Thoracic aorta (tissue), 2 donors: ENCODE results near the gene OCSTAMP. TPM values are rescaled to one million over a fixed set of nuclear protein-coding genes. Genes with fewer than 3 reads are reported as not detected.

Source experiments
- ATAC-seq: fragments of 150-250 bp; one replicate; pipeline ENCODE4 v1.8.0; 2017; ENCODE audit warnings: low read depth; ENCODE audit not compliant: insufficient number of reproducible peaks, low FRiP score
- DNase-seq: peaks from one replicate; pipeline ENCODE4 v3.0.0-alpha.2; 2020; ENCODE audit warnings: low spot score
- H3K27ac ChIP-seq, 2 donors: fragments of 200-600 bp; sonication (generic); 1 replicate in 1 of 2; 2 replicates in 1 of 2; pipeline ENCODE4 v1.5.1; 2016; ENCODE audit warnings: mild to moderate bottlenecking in 2 of 2, moderate library complexity in 2 of 2
- H3K27me3 ChIP-seq: fragments of 200-600 bp; sonication (generic); replicated peaks from 2 replicates; pipeline ENCODE4 v1.6.0; 2016; ENCODE audit warnings: mild to moderate bottlenecking; ENCODE audit not compliant: insufficient read depth
- H3K36me3 ChIP-seq: fragments of 200-600 bp; sonication (generic); one replicate; pipeline ENCODE4 v1.5.1; 2016
- H3K4me1 ChIP-seq, 2 donors: fragments of 200-600 bp; sonication (generic); 1 replicate in 1 of 2; 2 replicates in 1 of 2; pipeline versions ENCODE4 v1.5.1 to v1.6.0; 2016; ENCODE audit warnings: low read depth in 2 of 2, mild to moderate bottlenecking in 1 of 2; ENCODE audit not compliant: control insufficient read depth in 1 of 2
- H3K4me3 ChIP-seq: fragments of 200-600 bp; sonication (generic); 2 replicates; pipeline ENCODE4 v1.5.1; 2016; ENCODE audit warnings: mild to moderate bottlenecking
- H3K9me3 ChIP-seq: fragments of 200-600 bp; sonication (generic); 2 replicates; pipeline ENCODE4 v1.5.1; 2016
- CTCF ChIP-seq: fragments of 200-600 bp; sonication (generic); IDR thresholded peaks from one replicate; pipeline ENCODE4 v1.5.1; 2019; ENCODE audit warnings: antibody characterized with exemption
- total RNA-seq, 2 donors: library from RNA; depleted of rRNA; stranded (reverse); fragments of >200 nt; gene quantifications; one replicate each; pipeline versions ENCODE4 v1.1.0 to v1.2.3, GENCODE V29; 2016

OCSTAMP gene
- total RNA-seq, 2 donors from 2014 or later: not detected

DNA sequence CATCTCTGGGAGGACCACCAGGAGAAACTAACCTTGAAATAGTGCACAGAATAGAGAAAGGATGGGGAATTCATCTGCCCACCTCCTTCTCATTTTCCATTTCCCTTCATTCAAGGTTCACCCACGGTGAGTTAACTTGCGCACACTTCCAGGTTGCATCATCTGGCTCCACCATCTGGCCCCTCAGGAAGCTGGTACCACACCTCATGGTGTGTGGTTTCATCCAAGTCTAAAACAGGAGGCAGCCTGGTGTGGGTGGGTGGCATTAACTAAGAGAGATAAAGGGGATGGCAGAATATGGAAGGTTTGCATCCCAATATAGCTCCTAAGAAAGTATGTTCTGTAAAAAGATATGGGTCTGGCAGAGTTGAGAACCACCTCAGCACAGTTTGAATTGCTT lies 40.9 kb downstream of the OCSTAMP start:
- no peaks in the 10 kb centered on the region for H3K27me3 ChIP-seq

DNA sequence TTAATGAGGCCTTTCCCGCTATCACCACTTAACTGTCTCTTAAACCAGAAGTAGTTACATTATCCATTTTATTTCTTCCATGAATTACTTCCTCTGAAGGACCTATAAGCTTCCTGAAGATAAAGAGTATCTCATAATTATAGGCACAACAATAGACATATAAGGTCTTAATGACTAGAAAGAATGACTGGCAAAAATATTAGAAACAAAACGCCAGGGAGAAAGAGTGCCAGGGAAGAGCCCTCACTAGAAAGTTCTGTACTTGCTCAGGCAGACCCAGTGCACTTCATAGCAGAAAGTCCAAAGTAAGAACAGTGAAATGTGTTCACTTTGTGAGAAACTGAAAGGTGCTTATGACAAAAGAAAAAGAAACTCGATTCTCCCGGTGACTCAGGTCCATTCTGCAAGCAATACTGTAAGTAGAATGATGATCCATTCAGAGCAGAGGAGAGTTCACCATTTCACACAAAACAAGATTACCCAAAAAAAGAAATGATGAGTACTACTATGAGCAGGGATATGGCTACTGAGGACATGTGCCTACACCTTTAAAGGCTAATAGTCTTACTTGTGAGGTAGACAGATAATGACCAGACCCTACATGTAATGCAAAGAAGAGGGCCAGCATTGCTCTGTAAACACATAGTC lies 42.6 kb downstream of the OCSTAMP start:
- ATAC-seq (no peak), DNase-seq (no peak)
- H3K27me3 ChIP-seq: no peaks in the 10 kb centered on the region

More for the DNA sequence above, 40.9 kb downstream of the OCSTAMP start:
- ATAC-seq: no peak
- H3K36me3 ChIP-seq: no peaks in the 10 kb centered on the region
- no peak overlapping the region for H3K27ac ChIP-seq
- TF ChIP-seq CTCF: no peak
- H3K4me3 ChIP-seq: no peak overlapping the region
- no peaks in the 10 kb centered on the region for H3K9me3 ChIP-seq
- DNase-seq: no peak
- H3K4me1 ChIP-seq: no peaks in the 10 kb centered on the region

DNA sequence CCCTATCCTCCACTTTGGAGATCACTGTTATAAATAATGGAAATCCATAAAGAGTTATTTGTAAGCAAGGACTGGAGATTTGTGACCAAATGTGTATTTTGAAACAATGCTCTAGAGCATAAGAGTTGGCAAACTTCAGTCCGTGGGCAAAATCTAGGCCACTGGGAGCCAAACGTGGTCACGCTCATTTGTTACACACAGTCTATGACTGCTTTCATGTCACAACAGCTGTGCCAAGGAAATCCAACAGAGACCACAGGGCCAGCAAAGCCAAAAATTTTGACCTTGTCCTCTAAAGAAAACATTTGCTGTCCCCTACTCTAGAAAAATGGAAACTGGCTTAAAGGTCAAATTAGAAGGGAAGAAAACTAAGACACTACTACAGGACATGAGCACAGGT lies 44.9 kb downstream of the OCSTAMP start:
- ATAC-seq (no peak), DNase-seq (no peak)
- H3K36me3 ChIP-seq: no peaks in the 10 kb centered on the region
- H3K9me3 ChIP-seq: peaks cover 23% of the 10 kb centered on the region
- no peak overlapping the region for H3K27ac ChIP-seq
- no peaks in the 10 kb centered on the region for H3K4me1 ChIP-seq
- no peaks in the 10 kb centered on the region for H3K27me3 ChIP-seq
- no peak for TF ChIP-seq CTCF
- no peak overlapping the region for H3K4me3 ChIP-seq

More for the DNA sequence above, 42.6 kb downstream of the OCSTAMP start:
- H3K9me3 ChIP-seq: peaks cover 1% of the 10 kb centered on the region
- no peak overlapping the region for H3K27ac ChIP-seq
- no peak for TF ChIP-seq CTCF
- H3K4me3 ChIP-seq: no peak overlapping the region
- H3K4me1 ChIP-seq: no peaks in the 10 kb centered on the region
- no peaks in the 10 kb centered on the region for H3K36me3 ChIP-seq

DNA sequence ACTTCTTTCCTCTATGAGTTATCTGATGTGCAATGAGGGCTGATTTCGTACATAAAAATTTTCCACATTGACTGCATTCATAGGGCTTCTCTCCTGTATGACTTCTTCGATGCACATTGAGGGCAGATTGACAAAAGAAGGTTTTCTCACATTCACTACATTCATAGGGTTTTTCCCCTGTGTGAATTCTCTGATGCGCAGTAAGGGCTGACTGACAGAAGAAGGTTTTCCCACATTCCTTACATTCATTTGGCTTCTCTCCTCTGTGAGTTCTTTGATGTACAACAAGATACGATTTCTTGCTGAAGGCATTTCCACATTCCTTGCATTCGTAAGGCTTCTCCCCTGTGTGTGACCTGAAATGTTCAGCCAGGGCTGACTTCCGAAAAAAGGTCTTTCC lies 48.5 kb downstream of the OCSTAMP start:
- H3K9me3 ChIP-seq: peaks cover 23% of the 10 kb centered on the region
- ATAC-seq: no peak

More for the DNA sequence above, 48.5 kb downstream of the OCSTAMP start:
- no peak for TF ChIP-seq CTCF
- no peak overlapping the region for H3K4me3 ChIP-seq
- H3K27ac ChIP-seq: no peak overlapping the region
- H3K36me3 ChIP-seq: no peaks in the 10 kb centered on the region
- DNase-seq: no peak
- H3K27me3 ChIP-seq: no peaks in the 10 kb centered on the region
- H3K4me1 ChIP-seq: no peaks in the 10 kb centered on the region
